ENCODE results near the gene CREM. TPM values are rescaled to one million over a fixed set of nuclear protein-coding genes. Genes with fewer than 3 reads are reported as not detected.

Gene CREM
- total RNA-seq, 1 donor from 2014 or later, result 54.8 TPM

DNA sequence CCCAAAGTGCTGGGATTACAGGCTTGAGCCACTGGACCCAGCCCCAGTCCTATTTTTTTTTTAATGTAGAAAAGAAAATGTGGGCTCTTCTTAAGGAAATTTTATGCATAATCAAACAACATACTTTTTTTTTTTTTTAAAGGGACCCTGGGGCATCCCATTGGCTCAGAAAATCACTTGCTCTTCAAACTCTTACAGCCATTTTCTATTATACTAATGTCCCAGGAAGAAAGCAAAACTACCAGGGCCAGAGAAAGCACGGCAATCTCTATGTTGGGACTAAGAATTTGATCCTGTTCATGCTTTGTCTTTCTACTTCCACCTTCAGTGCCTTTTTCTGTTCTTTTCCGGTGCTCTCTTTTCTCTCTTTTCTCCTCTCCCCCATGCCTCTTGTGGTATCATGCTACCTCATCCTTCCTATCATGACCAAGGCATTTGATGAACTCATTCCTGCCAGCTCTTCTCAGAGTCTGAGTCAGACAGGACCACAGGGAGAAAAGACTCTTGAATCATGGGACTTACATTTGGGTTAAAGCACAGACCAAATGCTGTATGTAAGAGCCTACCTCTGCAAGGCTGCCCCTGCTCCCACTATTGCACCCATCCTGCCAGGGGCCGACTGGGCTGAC, 133.2 kb downstream of the CREM start:
- intact Hi-C loops (cut with micrococcal nuclease), result no loop called here

DNA sequence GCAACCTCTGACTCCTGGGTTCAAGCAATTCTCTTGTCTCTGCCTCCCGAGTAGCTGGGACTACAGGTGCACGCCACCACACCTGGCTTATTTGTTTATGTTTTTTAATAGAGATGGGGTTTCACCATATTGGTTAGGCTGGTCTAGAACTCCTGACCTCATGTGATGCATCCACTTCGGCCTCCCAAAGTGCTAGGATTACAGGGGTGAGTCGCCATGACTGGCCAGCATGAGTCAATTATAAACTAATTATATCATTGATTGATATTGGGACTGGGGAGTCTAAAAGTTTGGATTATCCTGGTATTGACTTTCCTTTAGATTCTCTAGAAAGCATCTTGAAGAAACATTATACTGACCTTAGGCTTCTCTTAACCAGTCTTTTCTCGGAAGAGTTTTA, 135.8 kb downstream of the CREM start:
- intact Hi-C loops (cut with micrococcal nuclease), result no loop called here

Other genes with a start within 250 kb of the CREM start
- gene CUL2, start 36.5 kb upstream of the CREM start, total RNA-seq, result 42.9 and 43.8 TPM in 2 replicates
- gene CCNY, start 209.7 kb downstream of the CREM start, total RNA-seq, result 56.3 and 61.3 TPM in 2 replicates